Measurements from ENCODE around the gene ADGB. TPM values are rescaled to one million over a fixed set of nuclear protein-coding genes. Genes with fewer than 3 reads are reported as not detected.

The ADGB gene
- total and polyA plus RNA-seq, 2 donors from 2014 or later, result not detected

DNA sequence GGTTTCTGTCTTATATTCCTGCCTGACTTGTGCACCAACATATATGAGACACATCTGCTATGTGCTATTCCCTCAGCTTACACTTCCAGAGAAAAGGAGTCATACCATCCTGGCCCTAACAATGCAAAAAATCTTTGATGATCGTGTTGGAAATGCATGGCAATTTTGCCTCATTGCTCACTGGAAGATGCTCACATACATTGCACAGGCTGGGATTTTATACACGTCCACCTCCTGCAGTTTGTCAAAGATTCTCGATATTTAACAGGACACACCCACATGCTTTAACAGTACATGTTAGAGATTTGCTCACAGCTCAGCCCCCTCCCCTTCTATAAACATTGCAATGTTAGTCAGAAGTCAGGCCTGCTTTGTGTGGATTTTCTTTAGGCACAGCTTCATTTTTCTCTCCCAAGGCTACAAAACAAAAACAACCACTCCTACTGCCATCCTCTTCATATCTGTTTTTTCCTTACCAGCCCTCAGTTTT is 66.1 kb downstream of the ADGB start:
- no peaks in the 10 kb centered on the region for H3K4me1 ChIP-seq (ENCODE audit: control insufficient read depth in 2 of 3, insufficient read depth in 2 of 3, low read depth in 1 of 3, low read length in 3 of 3)
- TF ChIP-seq, protein P1, sequence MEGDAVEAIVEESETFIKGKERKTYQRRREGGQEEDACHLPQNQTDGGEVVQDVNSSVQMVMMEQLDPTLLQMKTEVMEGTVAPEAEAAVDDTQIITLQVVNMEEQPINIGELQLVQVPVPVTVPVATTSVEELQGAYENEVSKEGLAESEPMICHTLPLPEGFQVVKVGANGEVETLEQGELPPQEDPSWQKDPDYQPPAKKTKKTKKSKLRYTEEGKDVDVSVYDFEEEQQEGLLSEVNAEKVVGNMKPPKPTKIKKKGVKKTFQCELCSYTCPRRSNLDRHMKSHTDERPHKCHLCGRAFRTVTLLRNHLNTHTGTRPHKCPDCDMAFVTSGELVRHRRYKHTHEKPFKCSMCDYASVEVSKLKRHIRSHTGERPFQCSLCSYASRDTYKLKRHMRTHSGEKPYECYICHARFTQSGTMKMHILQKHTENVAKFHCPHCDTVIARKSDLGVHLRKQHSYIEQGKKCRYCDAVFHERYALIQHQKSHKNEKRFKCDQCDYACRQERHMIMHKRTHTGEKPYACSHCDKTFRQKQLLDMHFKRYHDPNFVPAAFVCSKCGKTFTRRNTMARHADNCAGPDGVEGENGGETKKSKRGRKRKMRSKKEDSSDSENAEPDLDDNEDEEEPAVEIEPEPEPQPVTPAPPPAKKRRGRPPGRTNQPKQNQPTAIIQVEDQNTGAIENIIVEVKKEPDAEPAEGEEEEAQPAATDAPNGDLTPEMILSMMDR (IDR thresholded peaks at IDR 0.05; ENCODE audit: borderline replicate concordance, extremely low read depth, insufficient read depth), result no peak
- H3K4me3 ChIP-seq (ENCODE audit: low read length in 3 of 3), result no peak overlapping the region
- H3K9me3 ChIP-seq (ENCODE audit: control insufficient read depth in 2 of 3, insufficient read depth in 1 of 3, low read length in 3 of 3), result no peaks in the 10 kb centered on the region
- no peak overlapping the region for H3K9ac ChIP-seq (ENCODE audit: low read length in 3 of 3)
- DNase-seq, result no peak
- no peaks in the 10 kb centered on the region for H3K27me3 ChIP-seq (ENCODE audit: control insufficient read depth, insufficient read depth, low read length)
- intact Hi-C loops (cut with DNase I), result no loop called here
- FAIRE-seq, result no peak
- no peaks in the 10 kb centered on the region for H3K36me3 ChIP-seq (ENCODE audit: control insufficient read depth in 2 of 3, insufficient read depth in 3 of 3, low read length in 3 of 3)
- no peak overlapping the region for H3K27ac ChIP-seq (ENCODE audit: low read depth in 2 of 2, low read length in 2 of 2)

- H3K9ac ChIP-seq (ENCODE audit: low read length in 3 of 3), result no peak overlapping the region
- no peaks in the 10 kb centered on the region for H3K9me3 ChIP-seq (ENCODE audit: control insufficient read depth in 2 of 3, insufficient read depth in 1 of 3, low read length in 3 of 3)
- H3K4me3 ChIP-seq (ENCODE audit: low read length in 3 of 3), result no peak overlapping the region
- H3K27me3 ChIP-seq (ENCODE audit: control insufficient read depth, insufficient read depth, low read length), result no peaks in the 10 kb centered on the region
- no peaks in the 10 kb centered on the region for H3K36me3 ChIP-seq (ENCODE audit: control insufficient read depth in 2 of 3, insufficient read depth in 3 of 3, low read length in 3 of 3)
- no peak overlapping the region for H3K27ac ChIP-seq (ENCODE audit: low read depth in 2 of 2, low read length in 2 of 2)
- no peaks in the 10 kb centered on the region for H3K4me1 ChIP-seq (ENCODE audit: control insufficient read depth in 2 of 3, insufficient read depth in 2 of 3, low read depth in 1 of 3, low read length in 3 of 3)
- intact Hi-C loops (cut with DNase I), result no loop called here
- TF ChIP-seq, protein P1 (IDR thresholded peaks at IDR 0.05; ENCODE audit: borderline replicate concordance, extremely low read depth, insufficient read depth), result no peak
- DNase-seq, result no peak
- no peak for FAIRE-seq
Observed at GRCh38 chr6:146666909-146667308, 68.1 kb downstream of the ADGB start.

DNA sequence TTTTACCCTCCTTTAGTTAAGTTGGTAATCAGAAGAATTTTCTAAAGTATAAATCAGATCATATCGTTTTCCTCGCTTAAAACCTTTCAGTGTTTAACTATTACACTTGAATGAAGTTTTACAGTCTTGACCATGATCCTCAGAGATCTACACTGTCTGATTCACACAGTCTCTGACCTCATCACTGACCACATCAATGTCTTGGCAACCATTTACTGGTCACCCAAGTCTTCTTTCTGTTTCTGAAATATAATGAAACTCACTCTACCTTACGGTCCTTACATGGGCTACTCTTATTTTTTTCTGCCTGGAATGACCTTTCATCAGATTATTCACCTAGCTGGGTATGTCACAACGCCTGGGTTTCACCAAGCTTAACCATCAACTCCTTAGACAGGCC is 71.4 kb downstream of the ADGB start:
- Histone ChIP-seq H3K27me3 (ENCODE audit: control insufficient read depth, insufficient read depth, low read length) (no peaks in the 10 kb centered on the region), H3K9ac (ENCODE audit: low read length in 3 of 3) (no peak overlapping the region), H3K4me1 (ENCODE audit: control insufficient read depth in 2 of 3, insufficient read depth in 2 of 3, low read depth in 1 of 3, low read length in 3 of 3) (no peaks in the 10 kb centered on the region), H3K4me3 (ENCODE audit: low read length in 3 of 3) (no peak overlapping the region), H3K36me3 (ENCODE audit: control insufficient read depth in 2 of 3, insufficient read depth in 3 of 3, low read length in 3 of 3) (no peaks in the 10 kb centered on the region), H3K9me3 (ENCODE audit: control insufficient read depth in 2 of 3, insufficient read depth in 1 of 3, low read length in 3 of 3) (no peaks in the 10 kb centered on the region), H3K27ac (ENCODE audit: low read depth in 2 of 2, low read length in 2 of 2) (no peak overlapping the region)
- no peak for FAIRE-seq
- intact Hi-C loops (cut with DNase I), result no loop called here
- no peak for DNase-seq
- TF ChIP-seq, protein P1 (IDR thresholded peaks at IDR 0.05; ENCODE audit: borderline replicate concordance, extremely low read depth, insufficient read depth), result no peak

DNA sequence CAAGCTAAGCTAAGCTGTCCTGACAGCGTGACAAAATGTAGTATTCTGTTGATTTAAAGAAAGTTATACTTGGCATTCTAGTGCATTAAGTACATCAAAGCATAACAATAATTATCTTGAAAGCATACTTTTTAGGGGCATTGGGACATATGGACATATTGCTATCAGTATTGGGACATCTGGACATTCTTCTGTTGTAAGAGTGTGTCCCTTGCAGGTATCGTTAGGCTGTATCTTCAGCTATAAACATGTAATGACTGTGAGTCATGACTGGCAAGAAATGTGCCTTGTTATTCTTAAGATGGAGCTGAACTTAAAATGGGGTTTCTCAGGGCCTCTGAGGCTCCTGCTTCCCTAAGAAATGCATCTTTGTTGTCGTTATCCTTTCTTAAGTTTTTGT is 74.3 kb downstream of the ADGB start:
- TF ChIP-seq, protein P1 (IDR thresholded peaks at IDR 0.05; ENCODE audit: borderline replicate concordance, extremely low read depth, insufficient read depth), result no peak
- FAIRE-seq (no peak), DNase-seq (no peak)
- Histone ChIP-seq H3K9me3 (ENCODE audit: control insufficient read depth in 2 of 3, insufficient read depth in 1 of 3, low read length in 3 of 3) (no peaks in the 10 kb centered on the region), H3K27me3 (ENCODE audit: control insufficient read depth, insufficient read depth, low read length) (no peaks in the 10 kb centered on the region), H3K9ac (ENCODE audit: low read length in 3 of 3) (no peak overlapping the region), H3K27ac (ENCODE audit: low read depth in 2 of 2, low read length in 2 of 2) (no peak overlapping the region), H3K36me3 (ENCODE audit: control insufficient read depth in 2 of 3, insufficient read depth in 3 of 3, low read length in 3 of 3) (no peaks in the 10 kb centered on the region), H3K4me1 (ENCODE audit: control insufficient read depth in 2 of 3, insufficient read depth in 2 of 3, low read depth in 1 of 3, low read length in 3 of 3) (no peaks in the 10 kb centered on the region), H3K4me3 (ENCODE audit: low read length in 3 of 3) (no peak overlapping the region)
- intact Hi-C loops (cut with DNase I), result no loop called here

All from kidney (tissue), 14 donors.